DOHH2 (cell line): Measurements from ENCODE around the gene CRIP1.

Experiments used
- CTCF ChIP-seq: fragments of 200-600 bp; sonication (generic); IDR thresholded peaks from one replicate; pipeline ENCODE4 v1.5.1; 2014; ENCODE audit warnings: antibody characterized with exemption, mild to moderate bottlenecking, low read depth, low read length; ENCODE audit not compliant: poor library complexity, severe bottlenecking
- EZH2phosphoT487 ChIP-seq: fragments of 200-600 bp; sonication (generic); IDR thresholded peaks from 2 replicates; pipeline ENCODE4 v1.6.1; 2017; ENCODE audit warnings: borderline replicate concordance, mild to moderate bottlenecking, antibody characterized with exemption, low read length, moderate library complexity, mixed read lengths

- TF ChIP-seq CTCF (peak; percentile 71), EZH2phosphoT487 (no peak)
Measured at GRCh38 chr14:105527826-105528585, 41.3 kb downstream of the CRIP1 start.
